Stimulated activated CD8-positive, alpha-beta memory T cell treated with anti-CD3 and anti-CD28 coated beads, Interleukin-4, amount 100 ng/mL, for 24 hours (primary cell): ENCODE measurements around the gene PPP1R13L.
"Not testable (repeated sequence)": the region's sequence is repeated elsewhere in the genome, so short reads cannot be mapped to it uniquely, and the experiment has no call there.

Source experiments
- DNase-seq: peaks from one replicate; pipeline ENCODE4 v3.0.0-alpha.2; 2020; ENCODE audit warnings: low read depth

PPP1R13L gene

GRCh38 chr19:45429896-45430295 lies 25.0 kb upstream of the PPP1R13L start:
- DNase-seq, result not testable (repeated sequence)

- no peak for DNase-seq
Measured at GRCh38 chr19:45428384-45429231, 23.7 kb upstream of the PPP1R13L start.

GRCh38 chr19:45424191-45425058 lies 19.6 kb upstream of the PPP1R13L start:
- no peak for DNase-seq

- DNase-seq, result peak; percentile 79
Measured at GRCh38 chr19:45423589-45424190, 18.8 kb upstream of the PPP1R13L start, which contains the start of gene ERCC1. Gene ERCC1 (minus strand): TSS chr19:45423917. CDS start chr19:45423374, 543 bp downstream.

- DNase-seq, result no peak
Measured at GRCh38 chr19:45423033-45423588, 18.2 kb upstream of the PPP1R13L start.

GRCh38 chr19:45421947-45422498 lies 17.2 kb upstream of the PPP1R13L start:
- no peak for DNase-seq

GRCh38 chr19:45420871-45421270 lies 16.0 kb upstream of the PPP1R13L start:
- no peak for DNase-seq

GRCh38 chr19:45420356-45420755 lies 15.5 kb upstream of the PPP1R13L start:
- no peak for DNase-seq

GRCh38 chr19:45419895-45420294 lies 15.0 kb upstream of the PPP1R13L start:
- no peak for DNase-seq

- no peak for DNase-seq
Measured at GRCh38 chr19:45419396-45419795, 14.5 kb upstream of the PPP1R13L start.

GRCh38 chr19:45418802-45419201 lies 13.9 kb upstream of the PPP1R13L start:
- no peak for DNase-seq

- DNase-seq, result no peak
Measured at GRCh38 chr19:45417151-45417550, 12.3 kb upstream of the PPP1R13L start.

- DNase-seq, result no peak
Measured at GRCh38 chr19:45414468-45414867, 9.6 kb upstream of the PPP1R13L start.

- no peak for DNase-seq
Measured at GRCh38 chr19:45413497-45413896, 8.6 kb upstream of the PPP1R13L start.

- DNase-seq, result not testable (repeated sequence)
Measured at GRCh38 chr19:45410330-45410729, 5.5 kb upstream of the PPP1R13L start.

- DNase-seq, result no peak
Measured at GRCh38 chr19:45409557-45409920, 4.7 kb upstream of the PPP1R13L start.

- no peak for DNase-seq
Measured at GRCh38 chr19:45408830-45409556, 4.1 kb upstream of the PPP1R13L start.

- DNase-seq, result no peak
Measured at GRCh38 chr19:45408121-45408520, 3.3 kb upstream of the PPP1R13L start.

- not testable (repeated sequence) for DNase-seq
Measured at GRCh38 chr19:45407585-45407984, 2.7 kb upstream of the PPP1R13L start.

- no peak for DNase-seq
Measured at GRCh38 chr19:45407091-45407375, 2.2 kb upstream of the PPP1R13L start.
